Stomach (tissue), 4 donors: ENCODE results near the gene CAMK2N2.

Source experiments
- POLR2A ChIP-seq, 4 donors: fragments of 450-650 bp; IDR thresholded peaks; one replicate each; pipeline ENCODE4 v1.6.1; 2016; ENCODE audit warnings: antibody characterized with exemption in 4 of 4, control low read depth in 2 of 4, mild to moderate bottlenecking in 1 of 4, moderate library complexity in 1 of 4
- POLR2AphosphoS5 ChIP-seq, 3 donors: sonication (generic); formaldehyde crosslinking; IDR thresholded peaks; one replicate each; pipeline ENCODE4 v1.6.1; 2016; ENCODE audit warnings: antibody characterized with exemption in 3 of 3
- TF ChIP-seq, protein P1 (sequence below), 7 experiments: fragments of 450-650 bp in 4 of 7; fragments of 200-600 bp in 3 of 7; sonication (generic) in 3 of 7; IDR thresholded peaks; one replicate each; pipeline ENCODE4 v1.5.1; 2016 to 2019; ENCODE audit warnings: antibody characterized with exemption in 7 of 7, control low read depth in 2 of 7, mild to moderate bottlenecking in 1 of 7

DNA sequence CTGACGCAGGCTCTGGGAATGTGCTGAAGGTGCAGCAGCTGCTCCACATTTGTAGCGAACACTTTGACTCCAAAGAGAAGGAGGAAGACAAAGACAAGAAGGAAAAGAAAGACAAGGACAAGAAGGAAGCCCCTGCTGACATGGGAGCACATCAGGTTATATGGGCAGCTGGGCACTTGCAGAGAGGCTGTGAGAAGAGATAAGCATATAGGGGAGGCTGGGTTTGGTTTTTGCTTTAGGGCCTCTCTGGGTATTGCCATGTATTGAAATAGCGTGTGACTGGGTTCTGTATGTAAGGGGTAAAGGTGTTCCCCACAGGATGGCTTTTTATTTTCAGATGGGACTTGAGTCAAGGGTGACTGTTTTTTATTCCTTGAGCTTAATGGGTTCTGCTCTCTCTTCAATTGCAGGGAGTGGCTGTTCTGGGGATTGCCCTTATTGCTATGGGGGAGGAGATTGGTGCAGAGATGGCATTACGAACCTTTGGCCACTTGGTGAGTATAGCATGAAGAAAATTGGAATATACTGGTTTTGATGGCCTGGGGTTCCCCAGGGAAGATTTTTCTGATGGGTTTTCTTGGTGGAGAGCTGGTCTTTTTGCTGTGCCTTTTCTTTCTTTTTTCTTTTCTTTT is 45.1 kb upstream of the CAMK2N2 start:
- TF ChIP-seq POLR2AphosphoS5 (IDR thresholded peaks at IDR 0.05), result no peak
- TF ChIP-seq, protein P1, sequence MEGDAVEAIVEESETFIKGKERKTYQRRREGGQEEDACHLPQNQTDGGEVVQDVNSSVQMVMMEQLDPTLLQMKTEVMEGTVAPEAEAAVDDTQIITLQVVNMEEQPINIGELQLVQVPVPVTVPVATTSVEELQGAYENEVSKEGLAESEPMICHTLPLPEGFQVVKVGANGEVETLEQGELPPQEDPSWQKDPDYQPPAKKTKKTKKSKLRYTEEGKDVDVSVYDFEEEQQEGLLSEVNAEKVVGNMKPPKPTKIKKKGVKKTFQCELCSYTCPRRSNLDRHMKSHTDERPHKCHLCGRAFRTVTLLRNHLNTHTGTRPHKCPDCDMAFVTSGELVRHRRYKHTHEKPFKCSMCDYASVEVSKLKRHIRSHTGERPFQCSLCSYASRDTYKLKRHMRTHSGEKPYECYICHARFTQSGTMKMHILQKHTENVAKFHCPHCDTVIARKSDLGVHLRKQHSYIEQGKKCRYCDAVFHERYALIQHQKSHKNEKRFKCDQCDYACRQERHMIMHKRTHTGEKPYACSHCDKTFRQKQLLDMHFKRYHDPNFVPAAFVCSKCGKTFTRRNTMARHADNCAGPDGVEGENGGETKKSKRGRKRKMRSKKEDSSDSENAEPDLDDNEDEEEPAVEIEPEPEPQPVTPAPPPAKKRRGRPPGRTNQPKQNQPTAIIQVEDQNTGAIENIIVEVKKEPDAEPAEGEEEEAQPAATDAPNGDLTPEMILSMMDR (IDR thresholded peaks at IDR 0.05), result no peak
- no peak for TF ChIP-seq POLR2A (IDR thresholded peaks at IDR 0.05)
